Smooth muscle cell (in vitro differentiated cells): ENCODE measurements around the gene HOXB2. TPM values are rescaled to one million over a fixed set of nuclear protein-coding genes. Genes with fewer than 3 reads are reported as not detected.

Experiments used
- DNase-seq: peaks from one replicate; lab custom pipeline; 2025; ENCODE audit not compliant: unreplicated experiment; lab: John Stamatoyannopoulos, UW
- H2AFZ ChIP-seq: fragments of 200-600 bp; sonication (generic); 2 replicates; pipeline ENCODE4 v1.6.0; 2016; ENCODE audit warnings: antibody characterized with exemption, low read depth, mild to moderate bottlenecking
- H3F3A ChIP-seq: fragments of 200-600 bp; sonication (generic); 2 replicates; pipeline ENCODE4 v1.6.0; 2017; ENCODE audit warnings: antibody characterized with exemption, low read depth
- H3K27ac ChIP-seq: fragments of 200-600 bp; sonication (generic); 2 replicates; pipeline ENCODE4 v1.5.1; 2016; ENCODE audit warnings: low read depth, mild to moderate bottlenecking
- H3K27me3 ChIP-seq: fragments of 200-600 bp; sonication (generic); 2 replicates; pipeline ENCODE4 v1.6.1; 2016; ENCODE audit warnings: low read depth, mild to moderate bottlenecking
- H3K36me3 ChIP-seq: fragments of 200-600 bp; sonication (generic); 2 replicates; pipeline ENCODE4 v1.5.1; 2016; ENCODE audit warnings: low read depth
- H3K4me1 ChIP-seq: fragments of 200-600 bp; sonication (generic); 2 replicates; pipeline ENCODE4 v1.5.1; 2016; ENCODE audit warnings: low read depth
- H3K4me2 ChIP-seq: fragments of 200-600 bp; sonication (generic); 2 replicates; pipeline ENCODE4 v1.6.0; 2016; ENCODE audit warnings: mild to moderate bottlenecking
- H3K4me3 ChIP-seq: fragments of 200-600 bp; sonication (generic); 2 replicates; pipeline ENCODE4 v1.5.1; 2016; ENCODE audit warnings: mild to moderate bottlenecking
- H3K79me2 ChIP-seq: fragments of 200-600 bp; sonication (generic); 2 replicates; pipeline ENCODE4 v1.6.0; 2016; ENCODE audit warnings: low read depth, mild to moderate bottlenecking
- H3K9ac ChIP-seq: fragments of 200-600 bp; sonication (generic); 2 replicates; pipeline ENCODE4 v1.6.0; 2016; ENCODE audit warnings: low read depth
- H3K9me3 ChIP-seq: fragments of 200-600 bp; sonication (generic); replicated peaks from 2 replicates; pipeline ENCODE4 v1.5.1; 2016; ENCODE audit warnings: low read depth
- H4K20me1 ChIP-seq: fragments of 200-600 bp; sonication (generic); 2 replicates; pipeline ENCODE4 v1.6.0; 2016; ENCODE audit warnings: low read depth
- whole genome bisulfite sequencing: methylation state at CpG from one replicate; pipeline ENCODE4 v1.1.7; 2016; ENCODE audit warnings: low lambda C conversion rate; 5-methylcytosine and 5-hydroxymethylcytosine counted together
- polyA plus RNA-seq: library from polyadenylated mRNA; unstranded; fragments of >200 nt; fragmentation: Nextera tagmentation; extraction: Ambion mirVana; gene quantifications from 2 replicates; pipeline ENCODE4 v1.2.1, GENCODE V29; 2016
- total RNA-seq: library from RNA; depleted of rRNA; stranded (reverse); fragments of >200 nt; gene quantifications from 2 replicates; pipeline ENCODE4 v1.2.3, GENCODE V29; 2014
- TF ChIP-seq, protein P1 (sequence below): fragments of 200-600 bp; sonication (generic); IDR thresholded peaks from 2 replicates; pipeline ENCODE4 v1.5.1; 2017; ENCODE audit warnings: borderline replicate concordance, mild to moderate bottlenecking, antibody characterized with exemption; ENCODE audit not compliant: insufficient read depth, poor library complexity, severe bottlenecking

Gene HOXB2
- total and polyA plus RNA-seq, 2 experiments from 2014 or later = 26.5 to 40.4 TPM

DNA sequence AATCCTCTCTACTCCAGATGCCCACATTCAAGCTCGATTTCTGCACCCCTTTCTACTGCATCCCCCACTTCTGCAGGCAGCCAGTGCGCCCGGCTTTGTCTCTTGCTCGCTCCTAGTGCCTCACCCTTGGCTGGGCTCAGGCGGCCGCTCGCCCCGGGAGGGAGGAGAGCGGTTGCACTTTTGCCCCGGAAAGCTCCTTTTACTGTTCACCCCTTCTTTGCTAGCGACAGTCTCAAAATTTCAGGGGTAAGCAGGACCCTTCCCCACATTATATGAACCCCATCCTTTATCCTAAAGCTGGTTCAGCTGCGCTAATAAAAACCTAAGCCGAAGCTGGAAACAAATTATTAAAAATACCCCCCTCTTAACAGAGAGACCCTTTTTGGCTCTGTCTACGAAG, 47.7 kb upstream of the HOXB2 start:
- Histone ChIP-seq H3K4me1 (peaks cover 9% of the 10 kb centered on the region), H3F3A (peaks cover 4% of the 10 kb centered on the region), H3K9me3 (no peaks in the 10 kb centered on the region), H4K20me1 (peaks cover 92% of the 10 kb centered on the region), H3K79me2 (peaks cover 71% of the 10 kb centered on the region), H3K4me3 (peak overlapping the region; percentile 46), H3K27ac (peak overlapping the region; percentile 35), H3K9ac (no peak overlapping the region), H3K27me3 (peaks cover 42% of the 10 kb centered on the region), H3K4me2 (peak overlapping the region; percentile 98), H2AFZ (no peak overlapping the region), H3K36me3 (no peaks in the 10 kb centered on the region)
- 28% methylated on average over 14 of the region's 14 CpGs for WGBS
- no peak for DNase-seq
- TF ChIP-seq, protein P1, sequence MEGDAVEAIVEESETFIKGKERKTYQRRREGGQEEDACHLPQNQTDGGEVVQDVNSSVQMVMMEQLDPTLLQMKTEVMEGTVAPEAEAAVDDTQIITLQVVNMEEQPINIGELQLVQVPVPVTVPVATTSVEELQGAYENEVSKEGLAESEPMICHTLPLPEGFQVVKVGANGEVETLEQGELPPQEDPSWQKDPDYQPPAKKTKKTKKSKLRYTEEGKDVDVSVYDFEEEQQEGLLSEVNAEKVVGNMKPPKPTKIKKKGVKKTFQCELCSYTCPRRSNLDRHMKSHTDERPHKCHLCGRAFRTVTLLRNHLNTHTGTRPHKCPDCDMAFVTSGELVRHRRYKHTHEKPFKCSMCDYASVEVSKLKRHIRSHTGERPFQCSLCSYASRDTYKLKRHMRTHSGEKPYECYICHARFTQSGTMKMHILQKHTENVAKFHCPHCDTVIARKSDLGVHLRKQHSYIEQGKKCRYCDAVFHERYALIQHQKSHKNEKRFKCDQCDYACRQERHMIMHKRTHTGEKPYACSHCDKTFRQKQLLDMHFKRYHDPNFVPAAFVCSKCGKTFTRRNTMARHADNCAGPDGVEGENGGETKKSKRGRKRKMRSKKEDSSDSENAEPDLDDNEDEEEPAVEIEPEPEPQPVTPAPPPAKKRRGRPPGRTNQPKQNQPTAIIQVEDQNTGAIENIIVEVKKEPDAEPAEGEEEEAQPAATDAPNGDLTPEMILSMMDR = no peak

GRCh38 chr17:48592057-48592514, 47.2 kb upstream of the HOXB2 start:
- TF ChIP-seq, protein P1 = no peak
- Histone ChIP-seq H3K36me3 (no peaks in the 10 kb centered on the region), H3K4me1 (peaks cover 9% of the 10 kb centered on the region), H3K4me3 (peak overlapping the region; percentile 46), H3K27ac (no peak overlapping the region), H3K79me2 (peaks cover 71% of the 10 kb centered on the region), H3K4me2 (peak overlapping the region; percentile 98), H3F3A (peaks cover 3% of the 10 kb centered on the region), H3K27me3 (peaks cover 46% of the 10 kb centered on the region), H3K9me3 (no peaks in the 10 kb centered on the region), H4K20me1 (peaks cover 92% of the 10 kb centered on the region), H2AFZ (no peak overlapping the region), H3K9ac (no peak overlapping the region)
- 51% methylated on average over 29 of the region's 33 CpGs for WGBS
- DNase-seq = no peak

GRCh38 chr17:48591255-48592056, 46.5 kb upstream of the HOXB2 start:
- H3K9ac ChIP-seq = no peak overlapping the region
- no peaks in the 10 kb centered on the region for H3K36me3 ChIP-seq
- no peaks in the 10 kb centered on the region for H3F3A ChIP-seq
- no peaks in the 10 kb centered on the region for H3K9me3 ChIP-seq
- peaks cover 71% of the 10 kb centered on the region for H3K79me2 ChIP-seq
- WGBS = 89% methylated on average over 10 of the region's 10 CpGs
- DNase-seq = no peak
- H3K4me3 ChIP-seq = peak overlapping the region; percentile 46
- H4K20me1 ChIP-seq = peaks cover 92% of the 10 kb centered on the region
- H3K27ac ChIP-seq = no peak overlapping the region
- peak overlapping the region; percentile 98 for H3K4me2 ChIP-seq
- no peak overlapping the region for H2AFZ ChIP-seq
- TF ChIP-seq, protein P1 = no peak
- peaks cover 9% of the 10 kb centered on the region for H3K4me1 ChIP-seq
- H3K27me3 ChIP-seq = peaks cover 53% of the 10 kb centered on the region
